NCI-H1105 (cell line): ENCODE data around the gene SI.
"Not testable (repeated sequence)": the region's sequence is repeated elsewhere in the genome, so short reads cannot be mapped to it uniquely, and the experiment has no call there.

Experiments
- DNase-seq: peaks from one replicate; lab custom pipeline; 2025; lab: John Stamatoyannopoulos, UW

The SI gene

GRCh38 chr3:165078293-165078692 lies at the start of gene SI:
Gene SI (minus strand): TSS chr3:165078496. CDS start chr3:165076012, 2,484 bp downstream.
- DNase-seq, result no peak

DNA sequence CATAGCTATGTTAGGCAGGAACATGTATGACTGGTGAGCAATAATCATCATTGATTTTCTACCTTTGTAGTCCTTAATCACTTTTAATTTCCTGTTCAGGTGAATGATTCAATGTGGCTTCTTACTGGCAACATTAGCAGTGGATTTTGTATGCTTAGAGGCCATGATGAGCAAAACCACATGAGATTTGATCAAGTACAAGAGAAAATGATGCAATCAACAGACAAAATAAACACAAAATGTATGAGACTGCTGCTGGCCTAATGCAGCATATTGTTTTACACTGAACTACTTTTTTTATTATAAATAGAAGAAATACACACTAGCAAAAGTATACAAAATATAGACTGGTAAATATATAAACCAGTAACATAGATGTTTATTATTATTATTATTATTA lies 47.5 kb upstream of the SI start:
- DNase-seq, result no peak

- DNase-seq, result no peak
These were observed 33.1 kb upstream of the SI start for GRCh38 chr3:165111401-165111800.

DNA sequence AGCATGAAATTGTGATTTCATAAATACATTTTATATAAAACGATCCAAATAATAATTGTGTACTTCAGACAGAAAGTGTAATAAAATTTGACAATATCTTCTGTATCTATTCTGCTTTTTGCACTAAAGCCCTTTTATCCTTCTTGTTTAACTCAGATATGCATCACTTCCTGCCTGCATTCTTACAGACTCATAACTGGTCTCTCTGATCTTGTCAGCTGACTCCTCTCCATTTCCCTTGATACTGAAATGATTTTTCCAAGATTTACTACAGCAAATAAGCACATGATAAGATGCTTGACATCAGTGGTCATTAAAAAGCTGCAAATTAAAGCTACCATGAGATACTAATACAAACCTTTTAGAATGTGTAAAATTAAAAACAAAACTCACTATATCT lies 25.3 kb upstream of the SI start:
- DNase-seq, result no peak

DNA sequence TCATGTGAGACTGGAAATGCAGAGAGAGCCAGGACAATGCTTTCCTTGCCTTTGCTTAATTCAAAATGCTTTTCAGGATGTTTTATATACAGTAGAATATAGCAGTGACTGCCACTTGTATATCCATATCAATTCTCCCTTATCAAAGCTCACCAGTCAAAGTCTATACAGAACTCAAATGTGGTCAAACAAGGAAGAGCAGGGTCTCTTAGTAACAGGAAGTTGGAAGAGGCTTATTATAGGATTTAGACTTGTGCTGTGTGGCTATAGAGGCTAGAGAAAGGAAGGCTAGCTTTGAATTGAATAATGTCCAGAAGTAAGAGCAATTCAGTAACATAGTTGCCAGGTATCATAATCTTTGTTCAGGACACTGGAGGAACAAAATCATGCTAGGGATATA lies 4.4 kb upstream of the SI start:
- no peak for DNase-seq

- DNase-seq, result no peak
These were observed 2.9 kb upstream of the SI start for GRCh38 chr3:165081183-165081582.

GRCh38 chr3:165075695-165076094 lies 2.6 kb downstream of the SI start:
- no peak for DNase-seq

DNA sequence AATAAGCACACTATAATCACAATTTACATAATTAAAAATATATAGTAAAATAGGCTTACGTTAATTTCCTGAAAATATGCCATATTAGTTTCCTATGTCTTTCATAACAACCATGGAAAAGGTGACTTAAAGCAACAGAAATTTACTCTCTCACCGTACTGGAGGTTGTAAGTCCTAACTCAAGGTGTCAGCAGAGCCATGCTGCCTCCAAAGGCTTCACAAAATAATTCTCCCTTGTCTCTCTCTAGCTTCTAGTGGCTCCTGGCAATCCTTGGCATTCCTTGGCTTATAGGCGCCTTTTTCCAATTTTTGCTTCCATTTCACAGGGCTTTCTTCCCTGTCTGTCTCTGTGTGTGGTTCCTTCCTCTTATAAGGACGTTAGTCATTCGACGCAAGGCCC lies 7.6 kb downstream of the SI start:
- no peak for DNase-seq

DNA sequence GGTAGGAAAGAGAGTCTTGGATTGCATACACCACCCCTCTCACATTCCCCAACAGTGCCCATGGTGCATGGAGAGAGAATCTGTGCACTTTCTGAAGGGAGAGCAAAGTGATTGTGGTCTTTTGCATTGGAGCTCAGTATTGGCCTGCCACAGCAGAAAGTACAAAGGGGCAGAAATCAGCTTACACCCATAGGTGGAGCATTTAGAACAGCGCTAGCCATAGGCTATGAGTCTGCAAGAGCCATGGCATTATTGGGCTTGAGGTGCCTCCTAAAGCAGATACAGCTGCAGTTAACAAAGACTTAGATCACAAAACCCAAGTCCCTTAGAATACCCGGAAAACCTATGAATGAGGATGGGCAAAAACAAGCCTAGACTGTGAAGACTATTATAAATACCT lies 21.8 kb downstream of the SI start:
- no peak for DNase-seq

DNA sequence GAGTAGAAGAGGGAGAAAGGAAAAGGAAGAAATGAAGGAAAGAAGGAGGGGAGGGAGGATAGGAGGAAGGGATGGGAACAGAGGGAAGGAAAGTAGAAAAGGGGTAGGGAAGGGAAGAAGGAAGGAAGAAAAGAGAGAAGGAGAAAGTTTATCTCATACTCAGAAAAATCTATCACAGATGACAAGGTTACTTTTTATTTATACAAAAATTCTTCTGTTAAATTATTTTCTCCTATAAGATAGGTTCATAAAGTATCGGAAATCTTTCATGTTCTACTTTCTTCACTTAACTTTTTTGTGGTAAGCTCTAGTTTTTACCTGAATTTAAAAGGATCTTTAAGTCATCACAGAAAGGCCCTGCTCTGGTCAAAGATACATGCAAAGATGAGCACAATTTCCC lies 38.1 kb downstream of the SI start:
- DNase-seq, result no peak

DNA sequence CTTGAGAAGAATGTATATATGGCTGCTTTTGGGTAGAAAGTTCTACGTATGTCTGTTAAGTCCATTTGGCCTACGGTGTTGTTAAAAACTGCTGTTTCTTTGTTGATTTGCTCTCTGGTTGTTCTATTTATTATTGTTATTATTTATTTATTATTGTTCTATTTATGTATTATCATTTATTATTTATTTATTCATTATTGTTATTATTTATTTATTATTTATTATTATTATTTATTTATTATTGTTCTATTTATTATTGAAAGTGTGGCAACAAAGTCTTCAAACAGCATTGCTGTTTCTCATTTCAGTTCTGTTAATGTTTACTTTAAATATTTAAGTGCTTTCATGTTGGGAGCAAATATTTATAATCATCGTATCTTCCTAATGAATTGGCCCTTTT lies 66.7 kb downstream of the SI start:
- no peak for DNase-seq

- DNase-seq, result no peak
These were observed 93.3 kb downstream of the SI start for GRCh38 chr3:164984947-164985346.

DNA sequence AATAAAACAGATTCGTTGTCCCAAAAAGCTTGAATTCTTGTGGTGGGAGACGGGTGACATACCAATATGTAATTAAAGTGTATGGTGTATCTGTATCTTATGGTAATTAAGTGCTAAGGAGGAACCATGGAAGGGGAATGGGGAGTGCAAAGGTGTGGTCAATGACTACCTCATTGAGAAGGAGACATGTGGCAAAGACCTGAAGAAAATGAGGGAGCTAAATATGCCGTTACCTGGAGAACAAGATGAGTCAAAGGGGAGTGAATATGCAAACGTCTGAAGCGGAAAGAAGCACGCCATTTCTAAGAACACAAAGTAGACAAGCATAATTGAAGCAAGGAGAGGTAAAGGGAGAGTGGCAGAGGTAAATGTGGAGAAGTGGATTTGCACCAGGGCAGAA lies 115.7 kb downstream of the SI start:
- no peak for DNase-seq

- no peak for DNase-seq
These were observed 125.3 kb downstream of the SI start for GRCh38 chr3:164952966-164953365.

DNA sequence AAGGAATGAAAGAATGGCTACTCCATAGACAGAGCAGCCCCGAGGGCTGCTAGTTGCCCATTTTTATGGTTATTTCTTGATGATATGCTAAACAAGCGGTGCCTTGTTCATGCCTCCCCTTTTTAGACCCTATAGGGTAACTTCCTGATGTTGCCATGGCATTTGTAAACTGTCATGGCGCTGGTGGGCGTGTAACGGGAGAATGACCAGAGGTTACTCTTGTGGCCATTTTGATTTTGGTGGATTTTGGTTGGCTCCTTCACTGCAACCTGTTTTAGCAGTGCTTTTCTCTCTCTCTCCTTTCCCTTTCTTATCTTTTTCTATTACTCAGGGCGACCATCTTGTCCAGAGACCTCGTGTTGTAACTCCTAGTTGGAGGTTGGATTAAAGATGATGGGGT lies 126.9 kb downstream of the SI start:
- not testable (repeated sequence) for DNase-seq

DNA sequence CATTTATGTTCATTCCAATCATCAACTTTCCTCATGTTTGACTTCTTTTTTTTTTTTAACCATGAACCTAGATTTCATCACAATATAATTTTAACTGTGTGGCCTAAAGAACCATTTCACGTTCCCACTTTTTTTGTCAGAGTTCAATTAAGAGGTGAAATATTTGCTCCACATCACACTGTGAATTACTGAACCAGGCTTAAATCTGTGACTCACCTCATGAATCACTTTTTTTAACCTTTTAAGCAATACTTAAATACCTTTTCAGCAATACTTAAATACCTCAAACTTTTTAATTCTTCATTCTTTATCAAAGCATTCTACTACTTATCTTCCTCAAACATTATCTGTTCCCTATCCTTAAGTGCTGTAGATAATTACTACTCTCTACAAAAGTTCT lies 137.6 kb downstream of the SI start:
- no peak for DNase-seq

DNA sequence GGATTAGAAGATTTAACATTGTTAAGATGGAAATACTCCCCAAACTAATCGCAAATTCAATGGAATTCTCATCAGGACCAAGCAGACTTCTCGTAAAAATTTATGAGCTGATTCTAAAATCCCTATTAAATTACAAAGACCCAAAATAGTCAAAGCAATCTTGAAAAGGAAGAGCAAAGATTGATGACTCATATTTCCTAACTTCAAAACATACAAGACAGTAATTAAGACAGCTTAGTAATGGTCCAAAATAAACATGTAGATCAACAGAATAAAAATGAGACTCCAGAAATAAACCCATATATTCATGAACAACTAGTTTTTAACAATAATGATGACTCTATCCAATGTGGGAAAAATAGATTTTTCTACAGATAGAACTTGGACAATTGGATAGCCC lies 148.7 kb downstream of the SI start:
- DNase-seq, result no peak
